B cell (primary cell): ENCODE results near the gene SNX20. TPM values are rescaled to one million over a fixed set of nuclear protein-coding genes. Genes with fewer than 3 reads are reported as not detected.

Source experiments
- ATAC-seq: fragments of 200-7000 bp; cut with Tn5 transposase; one replicate; pipeline ENCODE4 v1.10.0; 2021; ENCODE audit warnings: low read depth, mild to moderate bottlenecking, moderate number of reproducible peaks, moderate library complexity
- CTCF ChIA-PET: fragments of 350-600 bp; sonication (Branson Sonifier 250); formaldehyde crosslinking; loops from one replicate; lab custom pipeline; 2021; ENCODE audit warnings: antibody characterized with exemption, inconsistent platforms; lab: Charles Lee
- POLR2A ChIA-PET: fragments of 350-600 bp; sonication (Branson Sonifier 250); formaldehyde crosslinking; loops from one replicate; lab custom pipeline; 2021; ENCODE audit warnings: antibody characterized with exemption; lab: Charles Lee
- DNase-seq: peaks from one replicate; pipeline ENCODE4 v3.0.0; 2013
- H2AFZ ChIP-seq: 2 replicates; pipeline ENCODE4 v1.6.1; 2012; ENCODE audit warnings: mild to moderate bottlenecking, low read depth, low read length; ENCODE audit not compliant: insufficient read depth, poor library complexity, severe bottlenecking
- H3K27ac ChIP-seq, 2 donors: 1 replicate in 1 of 2; 2 replicates in 1 of 2; pipeline ENCODE4 v1.5.1; 2012 to 2013; ENCODE audit warnings: low read length in 2 of 2, mild to moderate bottlenecking in 2 of 2, moderate library complexity in 1 of 2
- H3K27me3 ChIP-seq, 4 experiments: fragments of 200-600 bp in 1 of 4; sonication (generic) in 1 of 4; replicated peaks in 1 of 4; 1 replicate in 2 of 4; 2 replicates in 2 of 4; pipeline versions ENCODE4 v1.6.1 to v1.7.0; 2013 to 2016; ENCODE audit warnings: low read length in 3 of 4, mild to moderate bottlenecking in 2 of 4, mixed read lengths in 1 of 4, moderate library complexity in 1 of 4; ENCODE audit not compliant: insufficient read depth in 4 of 4, control insufficient read depth in 3 of 4; ENCODE audit errors: control extremely low read depth in 1 of 4
- H3K36me3 ChIP-seq, 2 experiments: replicated peaks in 1 of 2; 1 replicate in 1 of 2; 2 replicates in 1 of 2; pipeline versions ENCODE4 v1.6.1 to v1.7.1; 2013; ENCODE audit warnings: low read length in 1 of 2; ENCODE audit not compliant: insufficient read depth in 2 of 2, control insufficient read depth in 1 of 2; ENCODE audit errors: control extremely low read depth in 1 of 2, extremely low read depth in 1 of 2
- H3K4me1 ChIP-seq, 2 donors: fragments of 200-600 bp in 1 of 2; sonication (generic) in 1 of 2; 1 replicate in 1 of 2; 2 replicates in 1 of 2; pipeline versions ENCODE4 v1.5.1 to v1.6.1; 2013 to 2017; ENCODE audit warnings: low read length in 2 of 2; ENCODE audit not compliant: control insufficient read depth in 2 of 2, insufficient read depth in 2 of 2
- H3K4me2 ChIP-seq: replicated peaks from 2 replicates; pipeline ENCODE3; 2012; ENCODE audit warnings: mild to moderate bottlenecking, low read depth, low read length; ENCODE audit not compliant: poor library complexity, severe bottlenecking
- H3K4me3 ChIP-seq, 5 experiments: fragments of 200-600 bp in 1 of 5; sonication (generic) in 1 of 5; 1 replicate in 3 of 5; 2 replicates in 2 of 5; pipeline versions ENCODE4 v1.5.1 to v1.7.0; 2011 to 2016; ENCODE audit warnings: low read length in 4 of 5, mild to moderate bottlenecking in 4 of 5, low read depth in 2 of 5, control low read depth in 1 of 5, moderate library complexity in 1 of 5; ENCODE audit not compliant: insufficient read depth in 1 of 5; ENCODE audit errors: control extremely low read depth in 1 of 5, extremely low read depth in 1 of 5
- H3K79me2 ChIP-seq: fragments of 200-600 bp; sonication (generic); one replicate; pipeline ENCODE4 v1.6.0; 2016; ENCODE audit warnings: low read length; ENCODE audit not compliant: control insufficient read depth, insufficient read depth
- H3K9ac ChIP-seq: fragments of 200-600 bp; sonication (generic); 2 replicates; pipeline ENCODE4 v1.6.1; 2017; ENCODE audit warnings: mild to moderate bottlenecking, low read length, moderate library complexity
- H3K9me3 ChIP-seq, 3 donors: one replicate each; pipeline versions ENCODE4 v1.6.1 to v1.7.1; 2013; ENCODE audit warnings: low read length in 2 of 3; ENCODE audit not compliant: control insufficient read depth in 2 of 3, insufficient read depth in 1 of 3; ENCODE audit errors: control extremely low read depth in 1 of 3
- H4K20me1 ChIP-seq: 2 replicates; pipeline ENCODE4 v1.6.0; 2012; ENCODE audit warnings: mild to moderate bottlenecking, low read length; ENCODE audit not compliant: insufficient read depth, control insufficient read depth, poor library complexity, severe bottlenecking
- H3K27ac Mint-ChIP-seq: one replicate; pipeline ENCODE4 v1.8.0; 2021; ENCODE audit warnings: mixed read lengths
- H3K27me3 Mint-ChIP-seq: one replicate; pipeline ENCODE4 v1.8.0; 2021; ENCODE audit warnings: mixed read lengths
- H3K4me1 Mint-ChIP-seq: one replicate; pipeline ENCODE4 v1.8.0; 2021; ENCODE audit warnings: mixed read lengths
- H3K4me3 Mint-ChIP-seq: one replicate; pipeline ENCODE4 v1.8.0; 2021; ENCODE audit warnings: mixed read lengths
- H3K9me3 Mint-ChIP-seq: one replicate; pipeline ENCODE4 v1.8.0; 2022; ENCODE audit warnings: mixed read lengths; ENCODE audit not compliant: insufficient read depth
- CTCF ChIP-seq: fragments of 200-600 bp; IDR thresholded peaks from one replicate; pipeline ENCODE4 v1.8.0; 2022; ENCODE audit warnings: antibody characterized with exemption, mild to moderate bottlenecking
- EZH2 ChIP-seq: IDR thresholded peaks from 2 replicates; pipeline ENCODE4 v1.6.1; 2012; ENCODE audit warnings: borderline replicate concordance, low read depth, mild to moderate bottlenecking, moderate library complexity, low read length; ENCODE audit not compliant: insufficient read depth, poor library complexity, severe bottlenecking
- WGBS: methylation state at CpG from one replicate; pipeline ENCODE4 v1.1.5; 2013; ENCODE audit warnings: missing lambda C conversion rate; ENCODE audit not compliant: insufficient coverage; 5-methylcytosine and 5-hydroxymethylcytosine counted together
- intact Hi-C: fragments of 100-400 bp; cut with micrococcal nuclease; formaldehyde crosslinking; loops from one replicate; pipeline ENCODE4 v1.10.0; 2022
- polyA plus RNA-seq: library from polyadenylated mRNA; depleted of rRNA; stranded (reverse); fragments of >200 nt; gene quantifications from 2 replicates; pipeline ENCODE4 v1.2.3, GENCODE V29; 2012
- total RNA-seq, 2 donors: library from RNA; stranded (reverse); fragments of 120-200 nt in 1 of 2; gene quantifications; 1 replicate in 1 of 2; 2 replicates in 1 of 2; pipeline versions ENCODE4 v1.2.3 to v1.2.4, GENCODE V29; 2013 to 2022

Gene SNX20
- total and polyA plus RNA-seq, 2 donors (not counting 1 experiment from before 2014, with no cell fraction given) = 34.7 to 43.0 TPM

GRCh38 chr16:50626868-50627267, 54.2 kb downstream of the SNX20 start:
- no peaks in the 10 kb centered on the region for H3K27me3 ChIP-seq
- H3K4me1 Mint-ChIP-seq = peaks cover 13% of the 10 kb centered on the region
- H3K9ac ChIP-seq = no peak overlapping the region
- no peak for TF ChIP-seq EZH2
- no peak for TF ChIP-seq CTCF
- no peak overlapping the region for H3K27ac ChIP-seq
- no peaks in the 10 kb centered on the region for H3K36me3 ChIP-seq
- H4K20me1 ChIP-seq = no peaks in the 10 kb centered on the region
- WGBS = 23% methylated on average over 4 of the region's 4 CpGs
- peaks cover 12 to 14% of the 10 kb centered on the region in 2 donors for H3K4me1 ChIP-seq
- H3K27ac Mint-ChIP-seq = no peak overlapping the region
- intact Hi-C loops = loop anchor here (1.0 kb wide), 1 partner anchor 80 kb away; no protein-coding TSS in a partner anchor
- H3K4me3 Mint-ChIP-seq = no peak overlapping the region
- H3K9me3 ChIP-seq = peaks cover 0 to 3% (median 0%) of the 10 kb centered on the region in 3 donors
- CTCF ChIA-PET = interaction anchor here (0.8 to 2.1 kb wide), 6 partner anchors 38 to 559 kb away, joined by 3 to 13 read pairs (median 5); partner anchors contain the start of gene NKD1
- H3K27me3 Mint-ChIP-seq = no peaks in the 10 kb centered on the region
- no peak overlapping the region for H3K4me3 ChIP-seq
- POLR2A ChIA-PET = interaction anchor here (1.0 kb wide), 1 partner anchor 380 kb away, joined by 3 read pairs; no protein-coding TSS in a partner anchor
- no peak for DNase-seq
- peak overlapping the region; percentile 61 for H3K4me2 ChIP-seq
- no peaks in the 10 kb centered on the region for H3K9me3 Mint-ChIP-seq
- ATAC-seq = no peak
- peak overlapping the region; percentile 68 for H2AFZ ChIP-seq
- no peaks in the 10 kb centered on the region for H3K79me2 ChIP-seq

GRCh38 chr16:50625374-50625773, 55.7 kb downstream of the SNX20 start:
- H3K36me3 ChIP-seq = no peaks in the 10 kb centered on the region
- TF ChIP-seq EZH2 = no peak
- TF ChIP-seq CTCF = no peak
- H3K9ac ChIP-seq = no peak overlapping the region
- no peak overlapping the region for H2AFZ ChIP-seq
- intact Hi-C loops = no loop called here
- POLR2A ChIA-PET = no interaction called here
- CTCF ChIA-PET = interaction anchor here (0.8 kb wide), 1 partner anchor 10 kb away, joined by 3 read pairs; no protein-coding TSS in a partner anchor
- H3K79me2 ChIP-seq = no peaks in the 10 kb centered on the region
- 97% methylated on average over 11 of the region's 12 CpGs for WGBS
- Mint-ChIP-seq H3K27ac (no peak overlapping the region), H3K27me3 (no peaks in the 10 kb centered on the region), H3K4me3 (no peak overlapping the region), H3K4me1 (peaks cover 13% of the 10 kb centered on the region), H3K9me3 (no peaks in the 10 kb centered on the region)
- H3K4me1 ChIP-seq = peaks cover 12 to 14% of the 10 kb centered on the region in 2 donors
- DNase-seq = no peak
- no peak overlapping the region for H3K27ac ChIP-seq
- no peak overlapping the region for H3K4me3 ChIP-seq
- no peaks in the 10 kb centered on the region for H4K20me1 ChIP-seq
- no peak overlapping the region for H3K4me2 ChIP-seq
- no peaks in the 10 kb centered on the region for H3K27me3 ChIP-seq
- peaks cover 0 to 3% (median 0%) of the 10 kb centered on the region in 3 donors for H3K9me3 ChIP-seq
- ATAC-seq = no peak
